Measurements from ENCODE around the gene CIART. TPM values are rescaled to one million over a fixed set of nuclear protein-coding genes. Genes with fewer than 3 reads are reported as not detected.

Gene CIART
- total RNA-seq, 2 experiments from 2014 or later = 4.0 to 4.5 TPM

DNA sequence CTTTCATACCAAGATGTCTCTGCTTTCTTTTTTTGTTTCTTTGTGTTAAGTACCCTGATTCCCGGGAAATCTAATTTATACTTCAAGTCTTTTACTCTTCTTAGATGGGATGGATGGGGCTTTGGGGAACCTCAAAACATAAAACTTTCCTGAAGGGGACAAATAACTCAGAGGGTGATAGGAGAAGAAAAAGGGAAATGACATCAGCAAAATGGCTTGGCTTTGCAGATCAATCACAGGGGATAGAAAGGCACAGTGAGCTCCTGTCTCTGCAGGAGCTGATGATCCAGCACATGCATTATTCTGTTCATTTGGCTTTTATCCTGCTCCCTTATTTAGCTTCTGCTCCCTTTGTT lies 26.2 kb upstream of the CIART start:
- Histone ChIP-seq H3K27me3 (ENCODE audit: control insufficient read depth in 1 of 2, insufficient read depth in 2 of 2, low read length in 2 of 2) (peaks cover 27 to 28% of the 10 kb centered on the region in 2 experiments), H3K9me3 (ENCODE audit: control insufficient read depth in 1 of 2, insufficient read depth in 1 of 2, low read length in 2 of 2) (no peaks in the 10 kb centered on the region), H3K36me3 (ENCODE audit: insufficient read depth, low read length) (no peaks in the 10 kb centered on the region), H3K27ac (ENCODE audit: low read depth in 1 of 2, low read length in 2 of 2) (no peak overlapping the region), H3K4me1 (ENCODE audit: insufficient read depth, low read length) (peaks cover 17% of the 10 kb centered on the region), H3K4me3 (ENCODE audit: low read length) (peak overlapping the region; percentile 24)
- H3K27me3 Mint-ChIP-seq = peaks cover 40% of the 10 kb centered on the region
- POLR2A ChIA-PET = interaction anchor here (0.7 to 3.5 kb wide), 6 partner anchors 13 to 260 kb away, joined by 3 to 14 read pairs (median 3); partner anchors contain the start of genes APH1A and CIART
- DNase-seq (no peak), ATAC-seq (ENCODE audit: poor library complexity) (no peak)
- no peaks in the 10 kb centered on the region for H3K36me3 Mint-ChIP-seq (ENCODE audit: low read depth)
- TF ChIP-seq, protein P1, sequence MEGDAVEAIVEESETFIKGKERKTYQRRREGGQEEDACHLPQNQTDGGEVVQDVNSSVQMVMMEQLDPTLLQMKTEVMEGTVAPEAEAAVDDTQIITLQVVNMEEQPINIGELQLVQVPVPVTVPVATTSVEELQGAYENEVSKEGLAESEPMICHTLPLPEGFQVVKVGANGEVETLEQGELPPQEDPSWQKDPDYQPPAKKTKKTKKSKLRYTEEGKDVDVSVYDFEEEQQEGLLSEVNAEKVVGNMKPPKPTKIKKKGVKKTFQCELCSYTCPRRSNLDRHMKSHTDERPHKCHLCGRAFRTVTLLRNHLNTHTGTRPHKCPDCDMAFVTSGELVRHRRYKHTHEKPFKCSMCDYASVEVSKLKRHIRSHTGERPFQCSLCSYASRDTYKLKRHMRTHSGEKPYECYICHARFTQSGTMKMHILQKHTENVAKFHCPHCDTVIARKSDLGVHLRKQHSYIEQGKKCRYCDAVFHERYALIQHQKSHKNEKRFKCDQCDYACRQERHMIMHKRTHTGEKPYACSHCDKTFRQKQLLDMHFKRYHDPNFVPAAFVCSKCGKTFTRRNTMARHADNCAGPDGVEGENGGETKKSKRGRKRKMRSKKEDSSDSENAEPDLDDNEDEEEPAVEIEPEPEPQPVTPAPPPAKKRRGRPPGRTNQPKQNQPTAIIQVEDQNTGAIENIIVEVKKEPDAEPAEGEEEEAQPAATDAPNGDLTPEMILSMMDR (IDR thresholded peaks at IDR 0.05) = no peak
- no peaks in the 10 kb centered on the region for H3K9me3 Mint-ChIP-seq
- H3K27ac Mint-ChIP-seq = no peak overlapping the region
- peaks cover 12% of the 10 kb centered on the region for H3K4me1 Mint-ChIP-seq (ENCODE audit: low read depth)
- CTCF ChIA-PET = interaction anchor here (0.6 to 2.3 kb wide), 24 partner anchors 10 to 276 kb away, joined by 3 to 28 read pairs (median 4); partner anchors contain the start of genes APH1A and CIART
- intact Hi-C loops (cut with DNase I, micrococcal nuclease) = loop anchor here (1.0 to 10.0 kb wide), 6 partner anchors 25 to 719 kb away; partner anchors contain the start of genes CERS2 (in 1 of the 2) and PRPF3 (in 1 of the 2)
- H3K4me3 Mint-ChIP-seq = peak overlapping the region; percentile 36

DNA sequence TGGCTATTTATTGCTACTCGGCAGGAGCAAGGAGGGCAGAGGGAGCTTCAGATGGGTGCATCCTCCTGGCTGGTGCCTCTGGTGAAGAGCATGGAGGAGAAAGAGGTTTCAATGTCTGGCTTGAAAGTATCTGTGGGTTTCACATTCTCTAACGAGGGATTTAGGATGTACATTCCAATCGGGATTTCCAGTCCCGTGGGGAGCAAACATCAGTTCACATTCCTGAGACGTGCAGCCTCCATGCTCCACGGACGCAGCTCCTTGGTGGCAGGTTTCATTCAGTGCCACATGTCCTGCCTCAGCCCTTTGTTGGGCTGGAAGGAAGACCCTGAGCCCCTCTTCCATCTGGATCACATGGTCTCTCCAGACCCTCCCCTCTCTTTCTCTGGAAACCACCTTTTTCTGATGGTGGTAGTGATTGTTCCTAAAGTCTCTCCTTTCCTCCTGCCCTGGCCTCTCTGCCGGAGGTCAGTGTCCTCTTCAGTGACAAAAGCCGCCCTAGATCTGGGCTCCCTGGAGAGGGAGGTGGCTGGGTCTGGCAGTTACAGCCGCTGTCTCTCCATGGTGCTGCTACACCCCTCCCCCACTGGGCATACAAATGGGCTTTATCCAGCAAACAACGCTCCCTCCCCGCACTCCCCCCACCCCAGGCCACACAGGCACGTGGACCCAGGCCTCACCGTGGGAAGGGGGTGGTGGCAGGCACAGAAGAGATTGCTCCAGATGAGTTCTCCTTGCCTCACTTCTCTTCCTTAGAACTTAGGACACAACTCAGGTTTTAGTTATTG lies 25.6 kb upstream of the CIART start:
- H3K4me3 Mint-ChIP-seq = no peak overlapping the region
- TF ChIP-seq, protein P1 (IDR thresholded peaks at IDR 0.05) = no peak
- H3K27ac Mint-ChIP-seq = no peak overlapping the region
- peaks cover 27 to 28% of the 10 kb centered on the region in 2 experiments for H3K27me3 ChIP-seq (ENCODE audit: control insufficient read depth in 1 of 2, insufficient read depth in 2 of 2, low read length in 2 of 2)
- peaks cover 12% of the 10 kb centered on the region for H3K4me1 Mint-ChIP-seq (ENCODE audit: low read depth)
- H3K9me3 Mint-ChIP-seq = no peaks in the 10 kb centered on the region
- H3K36me3 Mint-ChIP-seq (ENCODE audit: low read depth) = no peaks in the 10 kb centered on the region
- intact Hi-C loops (cut with DNase I, micrococcal nuclease) = loop anchor here (1.0 to 10.0 kb wide), 6 partner anchors 25 to 718 kb away; partner anchors contain the start of genes CERS2 (in 1 of the 2) and PRPF3 (in 1 of the 2)
- no peak overlapping the region for H3K4me3 ChIP-seq (ENCODE audit: low read length)
- no peaks in the 10 kb centered on the region for H3K9me3 ChIP-seq (ENCODE audit: control insufficient read depth in 1 of 2, insufficient read depth in 1 of 2, low read length in 2 of 2)
- no peak for ATAC-seq (ENCODE audit: poor library complexity)
- H3K27ac ChIP-seq (ENCODE audit: low read depth in 1 of 2, low read length in 2 of 2) = no peak overlapping the region
- H3K36me3 ChIP-seq (ENCODE audit: insufficient read depth, low read length) = no peaks in the 10 kb centered on the region
- peaks cover 40% of the 10 kb centered on the region for H3K27me3 Mint-ChIP-seq
- DNase-seq = no peak
- POLR2A ChIA-PET = interaction anchor here (0.7 to 3.5 kb wide), 5 partner anchors 12 to 260 kb away, joined by 3 to 14 read pairs (median 3); partner anchors contain the start of genes APH1A and CIART
- CTCF ChIA-PET = interaction anchor here (0.6 to 2.3 kb wide), 23 partner anchors 11 to 276 kb away, joined by 3 to 28 read pairs (median 4); partner anchors contain the start of genes APH1A and CIART
- peaks cover 17% of the 10 kb centered on the region for H3K4me1 ChIP-seq (ENCODE audit: insufficient read depth, low read length)

DNA sequence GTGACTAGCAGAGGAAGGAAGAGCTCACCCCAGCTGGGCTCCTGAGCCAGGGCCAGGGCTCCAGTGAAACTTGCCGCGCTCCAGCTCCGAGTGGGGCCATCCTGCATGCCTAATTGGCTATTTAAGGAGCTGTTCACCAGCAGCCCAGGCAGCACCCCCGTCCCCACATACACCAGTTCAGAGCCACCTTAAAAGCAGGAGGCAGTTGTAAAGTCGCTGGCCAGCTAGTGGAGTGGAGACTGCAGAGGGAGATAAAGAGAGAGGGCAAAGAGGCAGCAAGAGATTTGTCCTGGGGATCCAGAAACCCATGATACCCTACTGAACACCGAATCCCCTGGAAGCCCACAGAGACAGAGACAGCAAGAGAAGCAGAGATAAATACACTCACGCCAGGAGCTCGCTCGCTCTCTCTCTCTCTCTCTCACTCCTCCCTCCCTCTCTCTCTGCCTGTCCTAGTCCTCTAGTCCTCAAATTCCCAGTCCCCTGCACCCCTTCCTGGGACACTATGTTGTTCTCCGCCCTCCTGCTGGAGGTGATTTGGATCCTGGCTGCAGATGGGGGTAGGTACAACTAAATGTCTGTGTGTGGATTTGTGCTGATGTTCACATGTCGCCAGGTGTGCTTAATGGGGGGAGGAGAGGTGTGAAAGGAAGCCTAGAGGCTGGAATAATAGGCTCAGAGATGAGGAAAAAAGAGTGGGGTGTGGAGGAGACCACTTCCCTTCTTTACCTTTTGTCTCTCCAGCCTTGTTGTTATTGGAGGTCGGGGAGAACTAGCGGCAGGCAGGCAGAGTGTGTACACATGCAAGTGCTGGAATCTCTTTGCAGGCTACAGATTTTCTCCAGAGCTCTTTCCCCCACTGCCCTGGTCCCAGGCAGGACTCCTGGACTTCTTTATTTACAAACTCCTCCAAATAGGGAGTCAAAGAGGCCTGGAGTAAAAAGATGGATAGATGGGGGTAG lies 24.4 kb upstream of the CIART start, which contains the start of gene CA14:
Gene CA14, plus strand, starts transcription at position 151 of the 962 bp plus-strand sequence. Its CDS starts 355 bp downstream, at position 506.
- no peak within 1 kb of the TSS for H3K4me3 ChIP-seq (ENCODE audit: low read length)
- H3K9me3 ChIP-seq (ENCODE audit: control insufficient read depth in 1 of 2, insufficient read depth in 1 of 2, low read length in 2 of 2) = no peaks in the 10 kb centered on the region
- H3K36me3 Mint-ChIP-seq (ENCODE audit: low read depth) = no peaks in the 10 kb centered on the region
- TF ChIP-seq, protein P1 (IDR thresholded peaks at IDR 0.05) = no peak
- no peaks in the 10 kb centered on the region for H3K9me3 Mint-ChIP-seq
- CTCF ChIA-PET = no interaction called here
- peaks cover 27 to 28% of the 10 kb centered on the region in 2 experiments for H3K27me3 ChIP-seq (ENCODE audit: control insufficient read depth in 1 of 2, insufficient read depth in 2 of 2, low read length in 2 of 2)
- no peak for ATAC-seq (ENCODE audit: poor library complexity)
- H3K4me1 Mint-ChIP-seq (ENCODE audit: low read depth) = peaks cover 12% of the 10 kb centered on the region
- H3K36me3 ChIP-seq (ENCODE audit: insufficient read depth, low read length) = no peaks in the 10 kb centered on the region
- no peak within 1 kb of the TSS for H3K27ac Mint-ChIP-seq
- peaks cover 17% of the 10 kb centered on the region for H3K4me1 ChIP-seq (ENCODE audit: insufficient read depth, low read length)
- no peak for DNase-seq
- intact Hi-C loops (cut with DNase I, micrococcal nuclease) = loop anchor here (5.0 to 10.0 kb wide), 4 partner anchors 64 to 717 kb away; partner anchors contain the start of genes CERS2 (in 1 of the 2) and PRPF3 (in 1 of the 2)
- H3K27ac ChIP-seq (ENCODE audit: low read depth in 1 of 2, low read length in 2 of 2) = no peak within 1 kb of the TSS
- H3K27me3 Mint-ChIP-seq = peaks cover 40% of the 10 kb centered on the region
- POLR2A ChIA-PET = interaction anchor here (1.4 kb wide), 1 partner anchor 11 kb away, joined by 4 read pairs; no protein-coding TSS in a partner anchor
- H3K4me3 Mint-ChIP-seq = no peak within 1 kb of the TSS

Measured in CD4-positive, alpha-beta T cell (primary cell).